K562 (cell line): ENCODE results near the gene PPP3R2. TPM values are rescaled to one million over a fixed set of nuclear protein-coding genes. Genes with fewer than 3 reads are reported as not detected.

ENCODE experiments used
- ATAC-seq: fragments of 200-7000 bp; cut with Tn5 transposase; 3 replicates; pipeline ENCODE4 v1.9.1; 2020; ENCODE audit warnings: moderate library complexity
- BruUV-seq: library from RNA; stranded (reverse); fragments of 400-500 nt; replicated peaks from 2 replicates; lab custom pipeline; 2021; lab: Mats Ljungman, UMichigan
- CTCF ChIA-PET: fragments of 300-600 bp; formaldehyde crosslinking; extraction: SDS; loops from one replicate; lab custom pipeline; 2021; ENCODE audit warnings: low intra/inter-chr PET ratio; lab: Yijun Ruan, JAX
- POLR2A ChIA-PET: fragments of 300-600, 350-650 bp; sonication (Branson Sonifier 250); formaldehyde crosslinking; extraction: SDS; loops from one replicate; lab custom pipeline; 2021; ENCODE audit warnings: antibody characterized with exemption, inconsistent platforms; lab: Yijun Ruan, JAX
- DNase-seq, 4 experiments: peaks; one replicate each; pipeline versions ENCODE4 v3.0.0 to v3.0.0-alpha.2; 2011 to 2018; ENCODE audit warnings: low spot score in 3 of 4, mixed read lengths in 3 of 4; ENCODE audit errors: extremely low read depth in 1 of 4
- FAIRE-seq: peaks from 2 replicates; lab custom pipeline; 2011; peaks lifted over from hg19 to GRCh38; lab: Jason Lieb, UNC
- H2AFZ ChIP-seq: 2 replicates; pipeline ENCODE4 v1.6.0; 2011; ENCODE audit warnings: low read depth, low read length, control low read depth, inconsistent platforms
- H3K27ac ChIP-seq: fragments of 200-600 bp; 3 replicates; pipeline ENCODE4 v1.8.0; 2011; ENCODE audit warnings: low read depth, mild to moderate bottlenecking, control low read depth, inconsistent platforms, low read length, moderate library complexity, mixed read lengths; ENCODE audit errors: extremely low read depth
- H3K27me3 ChIP-seq, 2 experiments: fragments of 300-600 bp in 1 of 2; 2 replicates in 1 of 2; 3 replicates in 1 of 2; pipeline versions ENCODE4 v1.6.0 to v1.8.0; 2011; ENCODE audit warnings: inconsistent platforms in 2 of 2, low read length in 2 of 2, mild to moderate bottlenecking in 1 of 2, mixed read lengths in 1 of 2, moderate library complexity in 1 of 2; ENCODE audit not compliant: control insufficient read depth in 2 of 2, insufficient read depth in 2 of 2
- H3K36me3 ChIP-seq: fragments of 300-600 bp; 3 replicates; pipeline ENCODE4 v1.8.0; 2011; ENCODE audit warnings: mild to moderate bottlenecking, low read length, inconsistent platforms; ENCODE audit not compliant: control insufficient read depth, insufficient read depth
- H3K4me1 ChIP-seq, 2 experiments: fragments of 200-600 bp in 1 of 2; replicated peaks in 1 of 2; 2 replicates in 1 of 2; 3 replicates in 1 of 2; pipeline versions ENCODE4 v1.5.1 to v1.8.0; 2011; ENCODE audit warnings: inconsistent platforms in 2 of 2, low read length in 2 of 2, mild to moderate bottlenecking in 1 of 2, mixed read lengths in 1 of 2, moderate library complexity in 1 of 2; ENCODE audit not compliant: control insufficient read depth in 2 of 2, insufficient read depth in 2 of 2
- H3K4me2 ChIP-seq: 2 replicates; pipeline ENCODE4 v1.6.1; 2011; ENCODE audit warnings: low read length, control low read depth, inconsistent platforms, mixed read lengths; ENCODE audit not compliant: insufficient read depth
- H3K4me3 ChIP-seq: fragments of 200-600 bp; sonication (generic), shearing (Covaris generic); 2 replicates; pipeline ENCODE4 v1.5.1; 2016; ENCODE audit warnings: control low read depth, inconsistent platforms
- H3K79me2 ChIP-seq: fragments of 200-600 bp; 3 replicates; pipeline ENCODE4 v1.8.0; 2011; ENCODE audit warnings: low read length, inconsistent platforms; ENCODE audit not compliant: control insufficient read depth, insufficient read depth
- H3K9ac ChIP-seq, 2 experiments: 2 replicates each; pipeline versions ENCODE4 v1.6.0 to v1.6.1; 2011; ENCODE audit warnings: low read depth in 2 of 2, low read length in 2 of 2, control low read depth in 1 of 2, inconsistent platforms in 1 of 2, mild to moderate bottlenecking in 1 of 2, mixed read lengths in 1 of 2; ENCODE audit not compliant: insufficient read depth in 1 of 2
- H3K9me1 ChIP-seq: one replicate; pipeline ENCODE4 v1.6.0; 2011; ENCODE audit warnings: inconsistent platforms, mild to moderate bottlenecking, low read length, moderate library complexity; ENCODE audit not compliant: control insufficient read depth, insufficient read depth
- H3K9me3 ChIP-seq: replicated peaks from 2 replicates; pipeline ENCODE4 v1.5.1; 2011; ENCODE audit warnings: low read depth, low read length, inconsistent platforms; ENCODE audit not compliant: control insufficient read depth, insufficient read depth
- H4K20me1 ChIP-seq: replicated peaks from 2 replicates; pipeline ENCODE4 v1.6.1; 2011; ENCODE audit warnings: low read length, inconsistent platforms, mixed read lengths; ENCODE audit not compliant: control insufficient read depth, insufficient read depth
- CHD7 ChIP-seq: fragments of 200-600 bp; sonication (generic); IDR thresholded peaks from one replicate; pipeline ENCODE4 v1.6.1; 2012; ENCODE audit warnings: mild to moderate bottlenecking, low read depth, low read length, inconsistent platforms
- SFPQ ChIP-seq: fragments of 200-400 bp; formaldehyde crosslinking; IDR thresholded peaks from 2 replicates; pipeline ENCODE4 v1.6.1; 2017; ENCODE audit warnings: mild to moderate bottlenecking, low read depth, low read length, moderate library complexity
- ZNF740 ChIP-seq, 3 experiments: fragments of 200-800 bp in 1 of 3; sonication (Bioruptor generic) in 1 of 3; sonication (generic) in 1 of 3; formaldehyde crosslinking in 1 of 3; IDR thresholded peaks; 2 replicates each; pipeline versions ENCODE4 v1.6.1 to v1.8.0; 2016 to 2022; ENCODE audit warnings: mild to moderate bottlenecking in 2 of 3, missing compliant biosample characterization in 2 of 3, missing genetic modification characterization in 2 of 3, missing genetic modification reagents in 1 of 3
- ZNF785 ChIP-seq: fragments of 250-450 bp; sonication (Bioruptor Pico); IDR thresholded peaks from 2 replicates; pipeline ENCODE4 v1.4.0; 2020; ENCODE audit warnings: mild to moderate bottlenecking
- WGBS: fragments of 100-300 bp; shearing (Covaris generic); methylation state at CpG from one replicate; pipeline ENCODE4 v1.1.6; 2016; ENCODE audit warnings: low coverage, mixed read lengths; ENCODE audit not compliant: insufficient coverage; ENCODE audit errors: missing lambda C conversion rate; 5-methylcytosine and 5-hydroxymethylcytosine counted together
- in situ Hi-C: fragments of 300-500 bp; cut with MboI; formaldehyde crosslinking; loops from 4 replicates; pipeline ENCODE4 v1.15.0; 2018; ENCODE audit warnings: inconsistent platforms, mixed read lengths
- intact Hi-C: fragments of 100-400 bp; cut with micrococcal nuclease; formaldehyde crosslinking; loops from 2 replicates; pipeline ENCODE4 v1.14.2; 2022
- polyA plus RNA-seq, 8 experiments: library from polyadenylated mRNA; depleted of rRNA in 4 of 8; stranded (reverse) in 5 of 8; unstranded in 3 of 8; fragments of >200 nt; fragmentation: Nextera tagmentation in 2 of 8; fragmentation: Illumina TruSeq in 1 of 8; extraction: Ambion mirVana in 2 of 8; extraction: Trizol in 1 of 8; gene quantifications; 2 replicates each; pipeline versions ENCODE4 v1.2.1 to v1.2.3, GENCODE V29; 2011 to 2014; ENCODE audit warnings: inconsistent platforms in 1 of 8, missing spikeins in 1 of 8
- total RNA-seq, 7 experiments: library from RNA; depleted of rRNA in 6 of 7; stranded (reverse); fragments of >200 nt in 6 of 7; fragmentation: Illumina TruSeq in 2 of 7; extraction: Trizol in 2 of 7; gene quantifications; 2 replicates each; pipeline versions ENCODE4 v1.2.1 to v1.2.3, GENCODE V29; 2011 to 2021; ENCODE audit warnings: low replicate concordance in 1 of 7

PPP3R2 gene
- total and polyA plus RNA-seq, 9 of the 15 experiments (the other 6 are each of a cell fraction or from before 2014, with no cell fraction given) = not detected

- CTCF ChIA-PET = interaction anchor here (1.4 kb wide), 1 partner anchor 118 kb away, joined by 7 read pairs; no protein-coding TSS in a partner anchor
- DNase-seq (peak; percentile 34 to 64 (median 39)), ATAC-seq (peak; percentile 74), FAIRE-seq (peak; percentile 78)
- no peak overlapping the region for H3K9ac ChIP-seq
- H3K4me3 ChIP-seq = no peak overlapping the region
- WGBS = 62% methylated on average over 5 of the region's 5 CpGs
- intact Hi-C loops (loop anchor here (1.0 kb wide), 1 partner anchor 118 kb away; no protein-coding TSS in a partner anchor), in situ Hi-C loops (no loop called here)
- no peak overlapping the region for H3K4me2 ChIP-seq
- no peaks in the 10 kb centered on the region for H3K79me2 ChIP-seq
- POLR2A ChIA-PET = no interaction called here
- no peaks in the 10 kb centered on the region for H4K20me1 ChIP-seq
- peaks cover 17 to 27% of the 10 kb centered on the region in 2 experiments for H3K4me1 ChIP-seq
- no peaks in the 10 kb centered on the region for H3K27me3 ChIP-seq
- no peaks in the 10 kb centered on the region for H3K9me1 ChIP-seq
- H3K27ac ChIP-seq = no peak overlapping the region
- H3K9me3 ChIP-seq = no peaks in the 10 kb centered on the region
- no TSS peak for BruUV-seq
- H3K36me3 ChIP-seq = peaks cover 16% of the 10 kb centered on the region; the same call in 1 of the 3 replicates
- no peak overlapping the region for H2AFZ ChIP-seq
- TF ChIP-seq CHD7 (no peak), SFPQ (no peak), ZNF740 (CRISPR knock-in tag; IDR thresholded peaks at IDR 0.05) (no peak), ZNF740 (tag; IDR thresholded peaks at IDR 0.05) (no peak), ZNF785 (no peak)
These were observed 27.7 kb downstream of the PPP3R2 start for GRCh38 chr9:101566904-101567724.
